ENCODE results near the gene DAAM1.

GRCh38 chr14:59139324-59139723, 49.1 kb upstream of the DAAM1 start:
- TF ChIP-seq CTCF (conservative IDR thresholded peaks at IDR 0.05; ENCODE audit: low read depth, low read length) = no peak
- no peak for TF ChIP-seq EZH2 (IDR thresholded peaks at IDR 0.05; ENCODE audit: borderline replicate concordance, low read depth, low read length, poor library complexity, severe bottlenecking)
